DMS114 treated with DMSO at 0.1 percent for 48 hours (cell line): ENCODE measurements around the gene MYH9.

Experiments used
- DNase-seq: peaks from one replicate; lab custom pipeline; 2025; ENCODE audit not compliant: unreplicated experiment; lab: John Stamatoyannopoulos, UW

Gene MYH9

GRCh38 chr22:36234919-36235318 is 152.8 kb downstream of the MYH9 start:
- DNase-seq: no peak

GRCh38 chr22:36234213-36234612 is 153.6 kb downstream of the MYH9 start:
- no peak for DNase-seq

GRCh38 chr22:36233796-36234195 is 154.0 kb downstream of the MYH9 start:
- DNase-seq: no peak

- DNase-seq: no peak
Observed at GRCh38 chr22:36232715-36233401, 154.9 kb downstream of the MYH9 start.
